ENCODE results near the gene MRPL27. TPM values are rescaled to one million over a fixed set of nuclear protein-coding genes. Genes with fewer than 3 reads are reported as not detected.
"Not testable (repeated sequence)": the region's sequence is repeated elsewhere in the genome, so short reads cannot be mapped to it uniquely, and the experiment has no call there.

The MRPL27 gene
- 10 to 100 TPM; 64.6 to 78.2 (median 73.0) TPM for polyA plus RNA-seq (ENCODE audit: insufficient read length in 4 of 4)

GRCh38 chr17:50372758-50373556, at the start of gene MRPL27, which contains the start of gene EME1:
Gene MRPL27, minus strand, starts transcription at chr17:50373184. Its CDS starts 14 bp downstream, at chr17:50373170.
Gene EME1, plus strand, starts transcription at chr17:50373229. Its CDS starts 1,980 bp downstream, at chr17:50375209.
- DNase-seq (ENCODE audit: low read depth in 4 of 4, low spot score in 3 of 4) = peak; percentile 80 to 91 (median 82)

DNA sequence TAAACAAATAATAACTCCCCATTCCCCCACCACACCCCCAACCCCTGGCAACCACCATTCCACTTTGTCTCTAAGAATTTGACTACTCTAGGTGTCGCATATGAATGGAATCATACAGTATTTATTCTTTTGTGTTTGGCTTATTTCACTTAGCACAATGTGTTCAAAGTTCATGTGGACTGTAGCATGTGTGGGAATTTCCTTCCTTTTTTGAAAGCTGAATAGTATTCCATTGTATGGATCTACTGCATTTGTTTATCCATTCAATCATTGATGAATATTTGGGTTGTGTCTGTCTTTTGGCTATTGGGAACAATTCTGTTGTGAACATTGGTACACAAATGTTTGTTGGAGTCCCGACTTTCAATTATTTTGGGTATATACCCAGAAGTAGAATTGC, 49.8 kb upstream of the MRPL27 start:
- DNase-seq (ENCODE audit: low read depth in 4 of 4, low spot score in 3 of 4) = no peak

GRCh38 chr17:50421308-50422051, 48.5 kb upstream of the MRPL27 start:
- no peak for DNase-seq (ENCODE audit: low read depth in 4 of 4, low spot score in 3 of 4)

- no peak for DNase-seq (ENCODE audit: low read depth in 4 of 4, low spot score in 3 of 4)
These were observed 47.6 kb upstream of the MRPL27 start for GRCh38 chr17:50420419-50421112.

DNA sequence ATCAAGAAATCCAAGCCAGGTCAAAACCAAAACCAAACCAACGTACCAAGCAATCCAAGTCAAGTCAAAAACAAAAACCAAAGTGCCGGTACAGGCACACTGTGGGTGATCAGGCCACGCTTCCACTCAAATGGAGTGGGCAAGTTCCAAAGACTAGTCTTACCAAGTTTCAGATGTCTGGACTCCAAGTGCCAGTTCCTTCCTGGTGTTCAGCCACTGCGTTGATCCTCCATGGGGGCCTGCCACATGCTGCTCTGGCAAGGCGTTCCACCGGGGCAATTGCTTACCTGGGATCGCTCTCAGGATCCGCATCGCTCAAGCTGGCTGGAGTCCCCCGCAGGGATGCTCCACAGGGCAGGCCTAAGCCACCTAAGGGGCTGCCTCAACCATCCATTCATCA, 46.6 kb upstream of the MRPL27 start:
- not testable (repeated sequence) for DNase-seq (ENCODE audit: low read depth in 4 of 4, low spot score in 3 of 4)

DNA sequence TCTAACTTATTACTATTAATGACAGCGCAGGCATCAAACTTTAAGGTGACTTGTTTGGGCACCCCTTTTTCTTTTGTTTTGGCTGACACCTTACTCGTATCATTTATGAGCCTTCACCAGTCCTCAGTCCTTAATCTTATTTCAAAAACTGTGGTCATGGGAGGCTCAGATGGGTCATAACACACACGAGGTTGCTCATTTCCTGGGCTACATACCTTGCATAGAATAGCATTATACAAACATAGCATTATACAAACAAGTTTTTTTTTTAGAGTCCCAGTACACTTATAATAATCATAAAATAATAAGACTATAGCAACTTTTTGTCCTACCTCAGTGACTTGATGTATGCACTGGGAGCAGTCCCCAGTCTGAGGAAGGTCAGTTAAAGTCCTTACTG, 41.8 kb upstream of the MRPL27 start:
- DNase-seq (ENCODE audit: low read depth in 4 of 4, low spot score in 3 of 4) = no peak

- DNase-seq (ENCODE audit: low read depth in 4 of 4, low spot score in 3 of 4) = no peak
These were observed 39.3 kb upstream of the MRPL27 start for GRCh38 chr17:50412188-50412732.

GRCh38 chr17:50407921-50408320, 34.9 kb upstream of the MRPL27 start:
- DNase-seq (ENCODE audit: low read depth in 4 of 4, low spot score in 3 of 4) = no peak

DNA sequence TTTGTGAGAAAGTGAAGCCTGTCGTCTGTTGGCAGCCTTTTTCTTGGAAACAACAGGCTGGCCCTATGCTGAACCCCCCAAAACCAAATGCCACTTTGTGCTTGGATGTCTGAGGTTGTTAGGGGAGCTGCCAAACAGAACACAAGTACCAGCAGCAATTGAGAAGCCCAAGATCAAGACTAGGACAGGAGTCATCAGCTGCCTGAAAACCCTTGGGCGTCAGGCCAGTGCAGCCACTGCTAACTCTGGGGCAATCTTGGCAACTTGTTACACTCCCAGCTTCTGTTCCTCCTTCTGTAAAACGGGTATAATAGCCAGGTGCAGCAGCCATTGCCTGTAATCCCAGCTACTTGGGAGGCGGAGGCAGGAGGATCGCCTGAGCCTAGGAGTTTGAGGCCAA, 33.6 kb upstream of the MRPL27 start:
- DNase-seq (ENCODE audit: low read depth in 4 of 4, low spot score in 3 of 4) = no peak

GRCh38 chr17:50405351-50405750, 32.4 kb upstream of the MRPL27 start:
- DNase-seq (ENCODE audit: low read depth in 4 of 4, low spot score in 3 of 4) = not testable (repeated sequence)

GRCh38 chr17:50399591-50399990, 26.6 kb upstream of the MRPL27 start:
- DNase-seq (ENCODE audit: low read depth in 4 of 4, low spot score in 3 of 4) = not testable (repeated sequence)

DNA sequence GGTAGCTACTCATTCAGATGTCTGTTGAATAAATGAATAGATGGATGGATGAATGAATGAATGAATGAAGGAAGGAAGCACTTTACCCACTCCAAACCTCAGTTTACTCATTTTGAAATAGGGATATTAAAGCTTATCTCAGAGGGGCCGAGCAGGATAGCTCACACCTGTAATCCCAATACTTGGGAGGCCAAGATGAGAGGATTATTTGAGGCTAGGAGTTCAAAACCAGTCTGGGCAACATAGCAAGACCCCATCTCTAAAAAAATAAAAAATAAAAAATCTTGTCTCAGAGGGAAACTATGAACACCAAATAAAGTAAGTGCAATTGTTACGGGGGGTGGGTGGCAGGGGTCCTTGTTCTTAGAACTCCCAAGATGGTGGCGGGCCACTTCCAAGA, 25.7 kb upstream of the MRPL27 start:
- not testable (repeated sequence) for DNase-seq (ENCODE audit: low read depth in 4 of 4, low spot score in 3 of 4)

GRCh38 chr17:50397919-50398285, 24.9 kb upstream of the MRPL27 start:
- DNase-seq (ENCODE audit: low read depth in 4 of 4, low spot score in 3 of 4) = no peak

DNA sequence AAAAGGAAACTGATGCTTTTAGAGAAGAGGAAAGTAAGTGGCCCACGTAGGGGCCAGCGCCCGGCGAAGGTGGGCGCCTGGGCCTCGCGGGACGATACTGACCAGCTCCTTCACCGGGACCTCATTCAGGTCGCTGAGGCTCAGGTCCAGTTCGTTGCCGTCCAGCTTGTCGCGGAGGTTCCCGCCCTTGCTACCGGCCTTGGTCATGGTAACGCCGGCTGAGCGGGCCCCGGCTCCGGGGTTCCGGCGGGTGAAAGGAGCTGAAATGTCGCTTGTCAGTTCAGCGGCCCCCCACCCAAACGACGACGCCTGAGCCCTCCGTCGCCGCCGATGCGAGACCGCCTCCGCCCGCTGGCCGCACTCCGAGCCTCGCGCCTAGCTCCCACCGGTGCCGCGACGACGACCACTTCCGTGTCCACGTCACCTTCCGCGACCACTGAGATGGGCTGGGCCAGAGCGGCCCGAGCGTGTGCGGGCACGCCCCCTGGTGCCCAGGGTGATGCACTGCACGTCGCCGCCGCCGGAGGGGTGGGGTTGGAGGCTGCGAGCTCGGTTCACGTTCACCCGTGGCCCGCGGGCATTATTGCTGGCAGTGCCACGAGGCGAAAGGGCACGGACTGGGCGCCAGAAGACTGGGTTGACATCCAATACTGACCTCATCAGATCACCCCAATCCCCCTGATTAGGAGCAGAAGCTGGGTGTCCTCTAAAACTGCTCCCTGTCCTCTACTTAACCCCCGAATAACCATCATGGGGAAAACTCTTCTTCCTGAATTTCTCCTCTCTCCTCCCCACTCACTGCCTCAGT, 24.3 kb upstream of the MRPL27 start, which contains the start of gene LRRC59:
TSS of gene LRRC59 (minus strand) at position 413 of the 808 bp plus-strand sequence. CDS start at position 207, 206 bp downstream.
- DNase-seq (ENCODE audit: low read depth in 4 of 4, low spot score in 3 of 4) = peak; percentile 65 to 86 (median 70)

- peak in 1 of 4 donors; percentile 10 for DNase-seq (ENCODE audit: low read depth in 4 of 4, low spot score in 3 of 4)
These were observed 23.5 kb upstream of the MRPL27 start for GRCh38 chr17:50396261-50397110.

DNA sequence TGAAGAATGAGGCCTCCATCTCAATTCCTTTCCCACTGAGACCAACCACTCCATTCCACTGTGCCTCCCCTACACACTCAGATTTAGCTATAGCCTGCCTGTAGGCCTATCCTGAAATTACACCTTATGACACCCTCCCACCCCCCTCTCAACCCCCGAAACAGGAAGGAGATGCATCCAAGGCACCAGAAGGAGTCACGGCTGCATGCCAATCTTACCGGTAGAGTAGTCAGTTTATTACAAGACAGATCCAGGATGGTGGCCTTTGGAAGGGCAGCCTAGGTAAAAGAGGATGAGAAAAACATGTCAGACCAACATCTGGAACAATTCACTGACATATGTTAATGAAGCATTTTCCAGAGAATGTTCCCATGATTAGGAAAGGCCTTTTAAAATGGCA, 21.7 kb upstream of the MRPL27 start:
- DNase-seq (ENCODE audit: low read depth in 4 of 4, low spot score in 3 of 4) = no peak

- no peak for DNase-seq (ENCODE audit: low read depth in 4 of 4, low spot score in 3 of 4)
These were observed 20.7 kb upstream of the MRPL27 start for GRCh38 chr17:50393700-50394099.

- DNase-seq (ENCODE audit: low read depth in 4 of 4, low spot score in 3 of 4) = no peak
These were observed 19.6 kb upstream of the MRPL27 start for GRCh38 chr17:50392621-50393020.

DNA sequence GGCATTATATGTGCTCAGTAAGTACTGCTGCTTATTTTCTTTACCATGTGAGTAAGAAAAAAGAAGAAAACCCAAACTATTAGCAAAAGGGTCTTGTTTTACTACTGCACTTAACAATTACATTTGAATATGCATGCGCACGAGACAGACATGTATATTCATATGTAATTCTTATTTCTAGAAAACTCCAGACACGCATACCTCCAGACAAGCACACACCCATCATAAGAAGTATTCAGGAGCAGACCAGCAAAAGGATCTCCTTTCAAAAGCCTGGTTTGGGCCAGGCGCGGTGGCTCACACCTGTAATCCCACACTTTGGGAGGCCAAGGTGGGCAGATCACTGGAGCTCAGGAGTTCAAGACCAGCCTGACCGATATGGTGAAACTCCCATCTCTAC, 16.6 kb upstream of the MRPL27 start:
- no peak for DNase-seq (ENCODE audit: low read depth in 4 of 4, low spot score in 3 of 4)

Measured in right renal pelvis (tissue), 4 donors.